IMR-90 (cell line): ENCODE measurements around the gene TTLL9. TPM values are rescaled to one million over a fixed set of nuclear protein-coding genes. Genes with fewer than 3 reads are reported as not detected.

ENCODE experiments used
- ATAC-seq: fragments of 200-7000 bp; cut with Tn5 transposase; 2 replicates; pipeline ENCODE4 v1.9.1; 2020; ENCODE audit warnings: low read depth, mild to moderate bottlenecking, moderate library complexity
- BruUV-seq: library from RNA; stranded (reverse); fragments of 400-500 nt; replicated peaks from 2 replicates; lab custom pipeline; 2021; lab: Mats Ljungman, UMichigan
- CTCF ChIA-PET: fragments of 300-600 bp; formaldehyde crosslinking; extraction: SDS; loops from one replicate; lab custom pipeline; 2021; ENCODE audit warnings: antibody characterized with exemption; lab: Yijun Ruan, JAX
- POLR2A ChIA-PET: fragments of 300-600 bp; sonication (Branson Sonifier 250); formaldehyde crosslinking; loops from one replicate; lab custom pipeline; 2022; ENCODE audit warnings: antibody characterized with exemption; ENCODE audit not compliant: unreplicated experiment; lab: Charles Lee
- DNase-seq: peaks from one replicate; pipeline ENCODE4 v3.0.0; 2013
- H2AFZ ChIP-seq: replicated peaks from 2 replicates; pipeline ENCODE3; 2013; ENCODE audit warnings: low read length, mild to moderate bottlenecking; ENCODE audit not compliant: poor library complexity
- H2AK5ac ChIP-seq: 2 replicates; pipeline ENCODE4 v1.6.1; 2013; ENCODE audit warnings: low read depth, low read length, inconsistent platforms
- H2AK9ac ChIP-seq: replicated peaks from 2 replicates; pipeline ENCODE3; 2013; ENCODE audit warnings: mild to moderate bottlenecking, low read depth, low read length, moderate library complexity; ENCODE audit not compliant: poor library complexity
- H2BK120ac ChIP-seq: 2 replicates; pipeline ENCODE4 v1.6.1; 2013; ENCODE audit warnings: low read depth, low read length, inconsistent platforms
- H2BK15ac ChIP-seq: 3 replicates; pipeline ENCODE4 v1.6.1; 2013; ENCODE audit warnings: low read depth, low read length, inconsistent platforms
- H2BK20ac ChIP-seq: 2 replicates; pipeline ENCODE4 v1.6.1; 2013; ENCODE audit warnings: low read depth, mild to moderate bottlenecking, inconsistent platforms, low read length, moderate library complexity
- H2BK5ac ChIP-seq: 2 replicates; pipeline ENCODE4 v1.6.1; 2013; ENCODE audit warnings: mild to moderate bottlenecking, low read depth, low read length, inconsistent platforms; ENCODE audit not compliant: poor library complexity, severe bottlenecking
- H3K14ac ChIP-seq: replicated peaks from 2 replicates; pipeline ENCODE4 v1.6.1; 2013; ENCODE audit warnings: low read depth, low read length, inconsistent platforms
- H3K18ac ChIP-seq: 2 replicates; pipeline ENCODE4 v1.6.1; 2013; ENCODE audit warnings: low read depth, low read length, control low read depth
- H3K23ac ChIP-seq: 2 replicates; pipeline ENCODE4 v1.6.1; 2013; ENCODE audit warnings: low read depth, low read length, inconsistent platforms
- H3K27ac ChIP-seq: 2 replicates; pipeline ENCODE4 v1.5.1; 2013; ENCODE audit warnings: mild to moderate bottlenecking, control low read depth, low read length; ENCODE audit not compliant: insufficient read depth
- H3K27me3 ChIP-seq: 2 replicates; pipeline ENCODE4 v1.6.1; 2013; ENCODE audit warnings: low read length; ENCODE audit not compliant: control insufficient read depth, insufficient read depth
- H3K36me3 ChIP-seq: 2 replicates; pipeline ENCODE4 v1.6.1; 2013; ENCODE audit warnings: low read length, mixed read lengths; ENCODE audit not compliant: control insufficient read depth, insufficient read depth
- H3K4ac ChIP-seq: 2 replicates; pipeline ENCODE4 v1.6.1; 2013; ENCODE audit warnings: low read depth, low read length, inconsistent platforms
- H3K4me1 ChIP-seq: 2 replicates; pipeline ENCODE4 v1.6.1; 2013; ENCODE audit warnings: low read length, mixed read lengths; ENCODE audit not compliant: control insufficient read depth, insufficient read depth
- H3K4me2 ChIP-seq: 2 replicates; pipeline ENCODE4 v1.6.1; 2013; ENCODE audit warnings: low read depth, mild to moderate bottlenecking, control low read depth, low read length, moderate library complexity
- H3K4me3 ChIP-seq: 2 replicates; pipeline ENCODE4 v1.5.1; 2013; ENCODE audit warnings: low read depth, mild to moderate bottlenecking, control low read depth, low read length, moderate library complexity; ENCODE audit not compliant: insufficient read depth
- H3K56ac ChIP-seq: 2 replicates; pipeline ENCODE4 v1.6.1; 2013; ENCODE audit warnings: low read length, inconsistent platforms; ENCODE audit not compliant: insufficient read depth; ENCODE audit errors: extremely low read depth
- H3K79me1 ChIP-seq, 2 experiments: 2 replicates each; pipeline ENCODE4 v1.6.1; 2013; ENCODE audit warnings: low read length in 2 of 2, inconsistent platforms in 1 of 2, low read depth in 1 of 2
- H3K9ac ChIP-seq: 2 replicates; pipeline ENCODE4 v1.6.1; 2013; ENCODE audit warnings: low read depth, low read length, control low read depth
- H3K9me1 ChIP-seq: 2 replicates; pipeline ENCODE4 v1.6.1; 2013; ENCODE audit warnings: low read length, inconsistent platforms; ENCODE audit not compliant: insufficient read depth
- H3K9me3 ChIP-seq: 2 replicates; pipeline ENCODE4 v1.6.1; 2013; ENCODE audit warnings: low read length; ENCODE audit not compliant: control insufficient read depth, insufficient read depth
- H4K20me1 ChIP-seq: 2 replicates; pipeline ENCODE4 v1.6.1; 2013; ENCODE audit warnings: low read length, inconsistent platforms; ENCODE audit not compliant: insufficient read depth
- H4K5ac ChIP-seq: 2 replicates; pipeline ENCODE4 v1.6.1; 2013; ENCODE audit warnings: mild to moderate bottlenecking, low read depth, low read length, control low read depth
- H4K8ac ChIP-seq, 2 experiments: 2 replicates each; pipeline ENCODE4 v1.6.1; 2013; ENCODE audit warnings: low read depth in 2 of 2, low read length in 2 of 2, control low read depth in 1 of 2, inconsistent platforms in 1 of 2
- H4K91ac ChIP-seq: 2 replicates; pipeline ENCODE4 v1.6.1; 2013; ENCODE audit warnings: low read depth, low read length, inconsistent platforms; ENCODE audit not compliant: insufficient read depth
- BHLHE40 ChIP-seq: fragments of 150-350 bp; IDR thresholded peaks from 2 replicates; pipeline ENCODE4 v1.6.1; 2016; ENCODE audit warnings: mild to moderate bottlenecking, low read depth, low read length
- CEBPB ChIP-seq: IDR thresholded peaks from 2 replicates; pipeline ENCODE4 v1.6.1; 2012; ENCODE audit warnings: low read depth, low read length, improper control_type of control experiment
- CHD1 ChIP-seq: IDR thresholded peaks from 2 replicates; pipeline ENCODE4 v1.6.1; 2012; ENCODE audit warnings: low read depth, low read length, improper control_type of control experiment
- FOS ChIP-seq: fragments of 150-350 bp; IDR thresholded peaks from 2 replicates; pipeline ENCODE4 v1.6.1; 2016; ENCODE audit warnings: low read depth, low read length
- MAFK ChIP-seq: IDR thresholded peaks from 2 replicates; pipeline ENCODE4 v1.6.1; 2012; ENCODE audit warnings: low read depth, low read length, improper control_type of control experiment
- MAZ ChIP-seq: IDR thresholded peaks from 2 replicates; pipeline ENCODE4 v1.6.1; 2012; ENCODE audit warnings: low read depth, mild to moderate bottlenecking, low read length, improper control_type of control experiment, moderate library complexity, borderline replicate concordance
- MXI1 ChIP-seq: IDR thresholded peaks from 2 replicates; pipeline ENCODE4 v1.6.1; 2012; ENCODE audit warnings: low read depth, mild to moderate bottlenecking, low read length, moderate library complexity, borderline replicate concordance
- NFE2L2 ChIP-seq: fragments of 150-350 bp; IDR thresholded peaks from 2 replicates; pipeline ENCODE4 v1.6.1; 2016; ENCODE audit warnings: low read depth, mild to moderate bottlenecking, low read length
- POLR2A ChIP-seq: IDR thresholded peaks from 2 replicates; pipeline ENCODE4 v1.6.1; 2012; ENCODE audit warnings: mild to moderate bottlenecking, low read depth, low read length
- RAD21 ChIP-seq: IDR thresholded peaks from 2 replicates; pipeline ENCODE4 v1.6.1; 2012; ENCODE audit warnings: low read length, improper control_type of control experiment
- RCOR1 ChIP-seq: IDR thresholded peaks from 2 replicates; pipeline ENCODE4 v1.6.1; 2012; ENCODE audit warnings: mild to moderate bottlenecking, low read length, improper control_type of control experiment; ENCODE audit not compliant: insufficient replicate concordance
- RFX5 ChIP-seq: IDR thresholded peaks from 2 replicates; pipeline ENCODE4 v1.8.0; 2012; ENCODE audit warnings: low read depth, mild to moderate bottlenecking, low read length, moderate library complexity
- SMC3 ChIP-seq: fragments of 150-350 bp; IDR thresholded peaks from 2 replicates; pipeline ENCODE4 v1.6.1; 2016; ENCODE audit warnings: low read depth, mild to moderate bottlenecking, antibody characterized with exemption, low read length, moderate library complexity
- WGBS, 2 experiments: methylation state at CpG; one replicate each; pipeline versions ENCODE4 v1.1.5 to v1.1.7; 2013; ENCODE audit warnings: missing lambda C conversion rate in 2 of 2; ENCODE audit not compliant: insufficient read length in 1 of 2; ENCODE audit errors: extremely low coverage in 2 of 2; 5-methylcytosine and 5-hydroxymethylcytosine counted together
- dilution Hi-C: fragments of 300-500 bp; cut with HindIII; formaldehyde crosslinking; loops from one replicate; pipeline ENCODE4 v1.14.3; 2018; ENCODE audit warnings: low sequenced_read_pairs; ENCODE audit not compliant: unreplicated experiment
- in situ Hi-C: fragments of 300-500 bp; cut with MboI; formaldehyde crosslinking; loops from 3 replicates; pipeline ENCODE4 v1.14.3; 2019; ENCODE audit warnings: low sequenced_read_pairs, inconsistent platforms, mixed read lengths
- intact Hi-C: fragments of 100-400 bp; cut with micrococcal nuclease; formaldehyde crosslinking; loops from 2 replicates; pipeline ENCODE4 v1.10.0; 2022
- polyA plus RNA-seq, 3 experiments: library from polyadenylated mRNA; depleted of rRNA; stranded (reverse); fragments of >200 nt; gene quantifications; 2 replicates each; pipeline ENCODE4 v1.2.3, GENCODE V29; 2012; ENCODE audit warnings: low replicate concordance in 1 of 3
- total RNA-seq: library from RNA; depleted of rRNA; stranded (reverse); fragments of >200 nt; gene quantifications from 2 replicates; pipeline ENCODE4 v1.2.3, GENCODE V29; 2012
- TF ChIP-seq, protein P1 (sequence below): conservative IDR thresholded peaks from 2 replicates; pipeline ENCODE4 v1.5.1; 2012; ENCODE audit warnings: mild to moderate bottlenecking, low read depth, low read length, improper control_type of control experiment
- TF ChIP-seq, protein P2 (sequence below): fragments of 150-350 bp; IDR thresholded peaks from 2 replicates; pipeline ENCODE4 v1.6.1; 2016; ENCODE audit warnings: low read depth, mild to moderate bottlenecking, low read length, moderate library complexity, borderline replicate concordance
- TF ChIP-seq, protein P3 (sequence below): fragments of 150-350 bp; IDR thresholded peaks from 2 replicates; pipeline ENCODE4 v1.6.1; 2017; ENCODE audit warnings: mild to moderate bottlenecking, antibody characterized with exemption, low read length, low read depth

TTLL9 gene
- total and polyA plus RNA-seq, 2 of the 4 experiments (the other 2 are of a cell fraction) = not detected

DNA sequence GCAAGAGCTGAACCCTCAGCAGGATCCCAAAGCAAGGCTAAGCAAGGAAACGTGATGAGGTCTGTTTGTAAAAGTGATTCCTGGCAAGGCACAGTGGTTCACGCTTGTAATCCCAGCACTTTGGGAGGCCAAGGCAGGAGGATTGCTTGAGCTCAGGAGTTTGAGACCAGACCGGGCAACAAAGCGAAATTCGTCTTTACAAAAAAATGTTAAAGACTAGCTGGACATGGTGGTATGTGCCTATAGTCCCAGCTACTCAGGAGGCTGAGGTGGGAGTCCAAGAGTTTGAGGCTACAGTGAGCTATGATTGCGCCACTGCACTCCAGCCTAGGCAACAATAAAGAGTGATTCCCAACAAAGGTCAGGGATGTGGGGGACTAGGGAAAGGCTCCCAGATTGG, 93.5 kb downstream of the TTLL9 start:
- no peak overlapping the region for H3K4me3 ChIP-seq
- no peak overlapping the region for H2BK20ac ChIP-seq
- H3K9ac ChIP-seq = no peak overlapping the region
- no peak overlapping the region for H2BK120ac ChIP-seq
- H3K9me1 ChIP-seq = no peaks in the 10 kb centered on the region
- H4K8ac ChIP-seq = no peak overlapping the region
- dilution Hi-C loops = no loop called here
- H4K91ac ChIP-seq = no peak overlapping the region
- no peak overlapping the region for H3K4ac ChIP-seq
- H2AK5ac ChIP-seq = no peak overlapping the region
- H3K14ac ChIP-seq = no peak overlapping the region
- ATAC-seq (no peak), DNase-seq (no peak)
- intact Hi-C loops = no loop called here
- no peak overlapping the region for H3K18ac ChIP-seq
- H2AK9ac ChIP-seq = no peak overlapping the region
- no peak overlapping the region for H3K56ac ChIP-seq
- 13% methylated on average over 3 of the region's 6 CpGs; no CpG with 5 or more reads in 1 of the 2 experiments for WGBS, 2 experiments
- ChIA-PET POLR2A (no interaction called here), CTCF (interaction anchor here (1.1 kb wide), 1 partner anchor 12 kb away, joined by 3 read pairs; the partner anchor contains the start of gene PDRG1)
- H3K27ac ChIP-seq = no peak overlapping the region
- peaks cover 6% of the 10 kb centered on the region; the same call in 1 of the 2 replicates for H4K20me1 ChIP-seq
- H2BK15ac ChIP-seq = no peak overlapping the region
- peaks cover 44% of the 10 kb centered on the region for H3K27me3 ChIP-seq
- no peak overlapping the region for H3K23ac ChIP-seq
- no TSS peak for BruUV-seq
- H3K4me2 ChIP-seq = no peak overlapping the region
- H3K9me3 ChIP-seq = no peaks in the 10 kb centered on the region
- H2BK5ac ChIP-seq = no peak overlapping the region
- H3K4me1 ChIP-seq = no peaks in the 10 kb centered on the region
- no peaks in the 10 kb centered on the region for H3K79me1 ChIP-seq
- TF ChIP-seq RCOR1 (no peak), RAD21 (no peak), CEBPB (no peak), RFX5 (no peak), CHD1 (no peak), MAZ (no peak), BHLHE40 (no peak), MXI1 (no peak), NFE2L2 (no peak), MAFK (no peak), POLR2A (no peak), FOS (no peak), SMC3 (no peak)
- TF ChIP-seq, protein P1, sequence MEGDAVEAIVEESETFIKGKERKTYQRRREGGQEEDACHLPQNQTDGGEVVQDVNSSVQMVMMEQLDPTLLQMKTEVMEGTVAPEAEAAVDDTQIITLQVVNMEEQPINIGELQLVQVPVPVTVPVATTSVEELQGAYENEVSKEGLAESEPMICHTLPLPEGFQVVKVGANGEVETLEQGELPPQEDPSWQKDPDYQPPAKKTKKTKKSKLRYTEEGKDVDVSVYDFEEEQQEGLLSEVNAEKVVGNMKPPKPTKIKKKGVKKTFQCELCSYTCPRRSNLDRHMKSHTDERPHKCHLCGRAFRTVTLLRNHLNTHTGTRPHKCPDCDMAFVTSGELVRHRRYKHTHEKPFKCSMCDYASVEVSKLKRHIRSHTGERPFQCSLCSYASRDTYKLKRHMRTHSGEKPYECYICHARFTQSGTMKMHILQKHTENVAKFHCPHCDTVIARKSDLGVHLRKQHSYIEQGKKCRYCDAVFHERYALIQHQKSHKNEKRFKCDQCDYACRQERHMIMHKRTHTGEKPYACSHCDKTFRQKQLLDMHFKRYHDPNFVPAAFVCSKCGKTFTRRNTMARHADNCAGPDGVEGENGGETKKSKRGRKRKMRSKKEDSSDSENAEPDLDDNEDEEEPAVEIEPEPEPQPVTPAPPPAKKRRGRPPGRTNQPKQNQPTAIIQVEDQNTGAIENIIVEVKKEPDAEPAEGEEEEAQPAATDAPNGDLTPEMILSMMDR = no peak
- TF ChIP-seq, protein P2, sequence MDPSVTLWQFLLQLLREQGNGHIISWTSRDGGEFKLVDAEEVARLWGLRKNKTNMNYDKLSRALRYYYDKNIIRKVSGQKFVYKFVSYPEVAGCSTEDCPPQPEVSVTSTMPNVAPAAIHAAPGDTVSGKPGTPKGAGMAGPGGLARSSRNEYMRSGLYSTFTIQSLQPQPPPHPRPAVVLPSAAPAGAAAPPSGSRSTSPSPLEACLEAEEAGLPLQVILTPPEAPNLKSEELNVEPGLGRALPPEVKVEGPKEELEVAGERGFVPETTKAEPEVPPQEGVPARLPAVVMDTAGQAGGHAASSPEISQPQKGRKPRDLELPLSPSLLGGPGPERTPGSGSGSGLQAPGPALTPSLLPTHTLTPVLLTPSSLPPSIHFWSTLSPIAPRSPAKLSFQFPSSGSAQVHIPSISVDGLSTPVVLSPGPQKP = no peak
- TF ChIP-seq, protein P3, sequence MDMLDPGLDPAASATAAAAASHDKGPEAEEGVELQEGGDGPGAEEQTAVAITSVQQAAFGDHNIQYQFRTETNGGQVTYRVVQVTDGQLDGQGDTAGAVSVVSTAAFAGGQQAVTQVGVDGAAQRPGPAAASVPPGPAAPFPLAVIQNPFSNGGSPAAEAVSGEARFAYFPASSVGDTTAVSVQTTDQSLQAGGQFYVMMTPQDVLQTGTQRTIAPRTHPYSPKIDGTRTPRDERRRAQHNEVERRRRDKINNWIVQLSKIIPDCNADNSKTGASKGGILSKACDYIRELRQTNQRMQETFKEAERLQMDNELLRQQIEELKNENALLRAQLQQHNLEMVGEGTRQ = no peak
- no peaks in the 10 kb centered on the region for H3K36me3 ChIP-seq
- in situ Hi-C loops = no loop called here
- H4K5ac ChIP-seq = no peak overlapping the region
- no peak overlapping the region for H2AFZ ChIP-seq
